HCT116 (cell line): ENCODE measurements around the gene USP53.

Experiments used
- ATF3 ChIP-seq: IDR thresholded peaks from 2 replicates; pipeline ENCODE4 v1.6.1; 2012
- CTCF ChIP-seq, 3 experiments: fragments of 200-600 bp in 1 of 3; sonication (generic) in 1 of 3; IDR thresholded peaks in 2 of 3; conservative IDR thresholded peaks in 1 of 3; 2 replicates each; pipeline ENCODE4 v1.5.1; 2012 to 2017; ENCODE audit warnings: low read depth in 2 of 3, low read length in 2 of 3, antibody characterized with exemption in 1 of 3, borderline replicate concordance in 1 of 3, control low read depth in 1 of 3, mild to moderate bottlenecking in 1 of 3, mixed read lengths in 1 of 3, mixed run types in 1 of 3, moderate library complexity in 1 of 3; ENCODE audit not compliant: insufficient read depth in 1 of 3
- EZH2 ChIP-seq: fragments of 200-600 bp; sonication (generic); IDR thresholded peaks from 2 replicates; pipeline ENCODE4 v1.6.1; 2017; ENCODE audit warnings: antibody characterized with exemption, mixed run types
- EZH2phosphoT487 ChIP-seq: fragments of 200-600 bp; IDR thresholded peaks from 2 replicates; pipeline ENCODE4 v1.6.1; 2018; ENCODE audit warnings: antibody characterized with exemption, borderline replicate concordance
- JUND ChIP-seq: IDR thresholded peaks from 2 replicates; pipeline ENCODE4 v1.6.1; 2012
- POLR2A ChIP-seq: IDR thresholded peaks from 2 replicates; pipeline ENCODE4 v1.7.0; 2011; ENCODE audit warnings: borderline replicate concordance; ENCODE audit not compliant: insufficient read depth, insufficient read length; ENCODE audit errors: extremely low read depth
- POLR2AphosphoS5 ChIP-seq: IDR thresholded peaks from 2 replicates; pipeline ENCODE4 v1.6.1; 2011; ENCODE audit warnings: mild to moderate bottlenecking, low read depth, low read length, moderate library complexity
- RAD21 ChIP-seq: IDR thresholded peaks from 2 replicates; pipeline ENCODE4 v1.6.1; 2012; ENCODE audit warnings: low read depth, mild to moderate bottlenecking
- REST ChIP-seq: IDR thresholded peaks from 2 replicates; pipeline ENCODE4 v1.6.1; 2012; ENCODE audit warnings: low read depth
- SIN3A ChIP-seq: IDR thresholded peaks from 2 replicates; pipeline ENCODE4 v1.6.1; 2012; ENCODE audit warnings: low read depth
- SP1 ChIP-seq: IDR thresholded peaks from 2 replicates; pipeline ENCODE4 v1.6.1; 2012; ENCODE audit warnings: low read depth
- TCF7L2 ChIP-seq: IDR thresholded peaks from 2 replicates; pipeline ENCODE4 v1.7.0; 2011; ENCODE audit warnings: borderline replicate concordance, inconsistent platforms; ENCODE audit not compliant: insufficient read depth, insufficient read length; ENCODE audit errors: extremely low read depth
- ZBTB33 ChIP-seq: IDR thresholded peaks from 2 replicates; pipeline ENCODE4 v1.6.1; 2011; ENCODE audit warnings: mild to moderate bottlenecking, low read length, moderate library complexity; ENCODE audit not compliant: insufficient replicate concordance; ENCODE audit errors: extremely low read depth
- ZNF274 ChIP-seq: fragments of 200-500 bp; sonication (Bioruptor generic); IDR thresholded peaks from 2 replicates; pipeline ENCODE4 v1.6.1; 2014; ENCODE audit warnings: mild to moderate bottlenecking, low read depth, low read length, inconsistent platforms

GRCh38 chr4:119271361-119272085, 59.0 kb downstream of the USP53 start:
- TF ChIP-seq RAD21 (no peak), POLR2AphosphoS5 (no peak), REST (no peak), ZNF274 (no peak), POLR2A (no peak), CTCF (IDR thresholded peaks at IDR 0.05 in 2 of 3, conservative IDR thresholded peaks at IDR 0.05 in 1 of 3; ENCODE audit: borderline replicate concordance in 1 of 3, insufficient read depth in 1 of 3, low read depth in 2 of 3, low read length in 2 of 3) (no peak), ZBTB33 (no peak), JUND (no peak), SIN3A (no peak), EZH2 (no peak), EZH2phosphoT487 (no peak), TCF7L2 (no peak), SP1 (no peak), ATF3 (no peak)
